Endodermal cell (in vitro differentiated cells): ENCODE measurements around the gene PTPN21. TPM values are rescaled to one million over a fixed set of nuclear protein-coding genes. Genes with fewer than 3 reads are reported as not detected.

Experiments used
- DNase-seq: peaks from one replicate; pipeline ENCODE4 v3.0.0-alpha.2; 2017
- H3K27ac ChIP-seq: 2 replicates; pipeline ENCODE4 v1.5.1; 2013; ENCODE audit warnings: mild to moderate bottlenecking, low read depth, low read length, moderate library complexity
- H3K27me3 ChIP-seq: 2 replicates; pipeline ENCODE4 v1.6.1; 2013; ENCODE audit warnings: mild to moderate bottlenecking, low read length, moderate library complexity; ENCODE audit not compliant: insufficient read depth, control insufficient read depth, poor library complexity, severe bottlenecking
- H3K36me3 ChIP-seq: 2 replicates; pipeline ENCODE4 v1.7.0; 2013; ENCODE audit warnings: mild to moderate bottlenecking, low read length, moderate library complexity; ENCODE audit not compliant: control insufficient read depth, insufficient read depth
- H3K4me1 ChIP-seq: one replicate; pipeline ENCODE4 v1.7.0; 2013; ENCODE audit warnings: low read length; ENCODE audit not compliant: control insufficient read depth, insufficient read depth
- H3K4me3 ChIP-seq: 2 replicates; pipeline ENCODE4 v1.5.1; 2013; ENCODE audit warnings: mild to moderate bottlenecking, low read length, moderate library complexity
- H3K9ac ChIP-seq: 2 replicates; pipeline ENCODE4 v1.6.1; 2013; ENCODE audit warnings: mild to moderate bottlenecking, low read length, moderate library complexity; ENCODE audit not compliant: poor library complexity, severe bottlenecking; ENCODE audit errors: extremely low read depth
- H3K9me3 ChIP-seq: 2 replicates; pipeline ENCODE4 v1.6.1; 2013; ENCODE audit warnings: mild to moderate bottlenecking, low read length, moderate library complexity; ENCODE audit not compliant: control insufficient read depth
- H3K27ac Mint-ChIP-seq: 2 replicates; pipeline ENCODE4 v1.8.0; 2020; ENCODE audit warnings: mixed read lengths
- H3K27me3 Mint-ChIP-seq: 2 replicates; pipeline ENCODE4 v1.8.0; 2021; ENCODE audit warnings: mild to moderate bottlenecking, mixed read lengths; ENCODE audit not compliant: insufficient read depth
- H3K36me3 Mint-ChIP-seq: 2 replicates; pipeline ENCODE4 v1.8.0; 2020; ENCODE audit warnings: low read depth, mixed read lengths
- H3K4me1 Mint-ChIP-seq: 2 replicates; pipeline ENCODE4 v1.8.0; 2020; ENCODE audit warnings: mixed read lengths
- H3K4me3 Mint-ChIP-seq: 2 replicates; pipeline ENCODE4 v1.8.0; 2020; ENCODE audit warnings: mild to moderate bottlenecking, moderate library complexity, mixed read lengths
- H3K9me3 Mint-ChIP-seq: 2 replicates; pipeline ENCODE4 v1.8.0; 2020; ENCODE audit warnings: mild to moderate bottlenecking, mixed read lengths
- WGBS, 2 experiments: methylation state at CpG; one replicate each; pipeline versions ENCODE4 v1.1.5 to v1.1.7; 2013; ENCODE audit warnings: missing lambda C conversion rate in 2 of 2, mixed read lengths in 1 of 2; ENCODE audit not compliant: insufficient coverage in 1 of 2, insufficient read length in 1 of 2; 5-methylcytosine and 5-hydroxymethylcytosine counted together
- total RNA-seq, 2 donors: library from RNA; stranded (reverse); fragmentation: NEBNext Ultra II Directional in 1 of 2; extraction: Animal tissue kit (Norgen Biotek cat#: 25700) in 1 of 2; gene quantifications; 2 replicates in 1 of 2; 3 replicates in 1 of 2; pipeline ENCODE4 v1.2.1, GENCODE V29; 2021
- TF ChIP-seq, protein P1 (sequence below): fragments of 200-600 bp; sonication (generic); conservative IDR thresholded peaks from 2 replicates; pipeline ENCODE4 v1.5.0; 2021; ENCODE audit warnings: antibody characterized with exemption, mild to moderate bottlenecking

PTPN21 gene
- total RNA-seq, 2 donors from 2014 or later: 23.8 to 45.5 TPM

DNA sequence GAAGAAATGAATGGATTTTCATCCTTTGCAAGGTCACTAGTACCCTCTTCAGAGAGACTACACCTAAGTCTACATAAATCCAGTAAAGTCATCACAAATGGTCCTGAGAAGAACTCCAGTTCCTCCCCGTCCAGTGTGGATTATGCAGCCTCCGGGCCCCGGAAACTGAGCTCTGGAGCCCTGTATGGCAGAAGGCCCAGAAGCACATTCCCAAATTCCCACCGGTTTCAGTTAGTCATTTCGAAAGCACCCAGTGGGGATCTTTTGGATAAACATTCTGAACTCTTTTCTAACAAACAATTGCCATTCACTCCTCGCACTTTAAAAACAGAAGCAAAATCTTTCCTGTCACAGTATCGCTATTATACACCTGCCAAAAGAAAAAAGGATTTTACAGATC is 128.5 kb downstream of the PTPN21 start:
- H3K27ac ChIP-seq: no peak overlapping the region
- TF ChIP-seq, protein P1, sequence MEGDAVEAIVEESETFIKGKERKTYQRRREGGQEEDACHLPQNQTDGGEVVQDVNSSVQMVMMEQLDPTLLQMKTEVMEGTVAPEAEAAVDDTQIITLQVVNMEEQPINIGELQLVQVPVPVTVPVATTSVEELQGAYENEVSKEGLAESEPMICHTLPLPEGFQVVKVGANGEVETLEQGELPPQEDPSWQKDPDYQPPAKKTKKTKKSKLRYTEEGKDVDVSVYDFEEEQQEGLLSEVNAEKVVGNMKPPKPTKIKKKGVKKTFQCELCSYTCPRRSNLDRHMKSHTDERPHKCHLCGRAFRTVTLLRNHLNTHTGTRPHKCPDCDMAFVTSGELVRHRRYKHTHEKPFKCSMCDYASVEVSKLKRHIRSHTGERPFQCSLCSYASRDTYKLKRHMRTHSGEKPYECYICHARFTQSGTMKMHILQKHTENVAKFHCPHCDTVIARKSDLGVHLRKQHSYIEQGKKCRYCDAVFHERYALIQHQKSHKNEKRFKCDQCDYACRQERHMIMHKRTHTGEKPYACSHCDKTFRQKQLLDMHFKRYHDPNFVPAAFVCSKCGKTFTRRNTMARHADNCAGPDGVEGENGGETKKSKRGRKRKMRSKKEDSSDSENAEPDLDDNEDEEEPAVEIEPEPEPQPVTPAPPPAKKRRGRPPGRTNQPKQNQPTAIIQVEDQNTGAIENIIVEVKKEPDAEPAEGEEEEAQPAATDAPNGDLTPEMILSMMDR: no peak
- no peaks in the 10 kb centered on the region for H3K9me3 ChIP-seq
- no peaks in the 10 kb centered on the region for H3K27me3 ChIP-seq
- H3K9ac ChIP-seq: no peak overlapping the region
- H3K4me1 Mint-ChIP-seq: no peaks in the 10 kb centered on the region
- WGBS, 2 experiments: 88 to 90% methylated on average over 3 to 7 of the region's 7 CpGs
- peaks cover 28% of the 10 kb centered on the region for H3K36me3 ChIP-seq
- H3K27ac Mint-ChIP-seq: no peak overlapping the region
- no peaks in the 10 kb centered on the region for H3K9me3 Mint-ChIP-seq
- peaks cover 9% of the 10 kb centered on the region for H3K36me3 Mint-ChIP-seq
- H3K27me3 Mint-ChIP-seq: no peaks in the 10 kb centered on the region
- no peaks in the 10 kb centered on the region for H3K4me1 ChIP-seq
- no peak overlapping the region for H3K4me3 Mint-ChIP-seq
- DNase-seq: no peak
- H3K4me3 ChIP-seq: no peak overlapping the region

DNA sequence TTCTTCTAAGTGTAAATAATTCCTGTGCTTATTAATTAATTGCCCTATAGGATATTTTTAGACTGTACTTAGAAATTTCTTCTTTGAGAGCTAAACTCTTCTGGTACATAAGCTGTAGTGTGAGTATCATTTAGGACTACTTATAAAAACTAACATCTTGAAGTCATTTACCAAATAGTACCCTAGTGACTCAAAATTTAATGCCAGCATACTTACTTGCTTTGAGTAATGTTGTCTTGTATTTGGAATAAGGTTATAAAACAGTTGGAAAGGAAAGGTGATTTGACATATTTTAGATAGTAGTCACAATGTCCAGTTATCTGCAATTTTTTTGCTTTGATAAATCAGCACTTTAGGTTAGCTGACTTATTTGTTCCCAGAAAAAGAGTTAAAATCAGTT is 130.2 kb downstream of the PTPN21 start:
- H3K27ac Mint-ChIP-seq: no peak overlapping the region
- H3K36me3 ChIP-seq: peaks cover 17% of the 10 kb centered on the region
- no peaks in the 10 kb centered on the region for H3K4me1 Mint-ChIP-seq
- H3K27me3 Mint-ChIP-seq: no peaks in the 10 kb centered on the region
- no peak overlapping the region for H3K27ac ChIP-seq
- no peaks in the 10 kb centered on the region for H3K9me3 Mint-ChIP-seq
- TF ChIP-seq, protein P1: no peak
- H3K4me3 ChIP-seq: no peak overlapping the region
- DNase-seq: no peak
- no peaks in the 10 kb centered on the region for H3K27me3 ChIP-seq
- no peaks in the 10 kb centered on the region for H3K9me3 ChIP-seq
- H3K36me3 Mint-ChIP-seq: peaks cover 13% of the 10 kb centered on the region
- H3K4me3 Mint-ChIP-seq: no peak overlapping the region
- no peak overlapping the region for H3K9ac ChIP-seq
- no peaks in the 10 kb centered on the region for H3K4me1 ChIP-seq

- peaks cover 18% of the 10 kb centered on the region for H3K36me3 ChIP-seq
- no peak overlapping the region for H3K27ac ChIP-seq
- H3K27me3 Mint-ChIP-seq: no peaks in the 10 kb centered on the region
- WGBS, 2 experiments: 81% methylated on average over 3 of the region's 3 CpGs; no CpG with 5 or more reads in 1 of the 2 experiments
- H3K27ac Mint-ChIP-seq: no peak overlapping the region
- no peak for DNase-seq
- H3K9ac ChIP-seq: no peak overlapping the region
- peaks cover 5% of the 10 kb centered on the region for H3K9me3 ChIP-seq
- H3K27me3 ChIP-seq: no peaks in the 10 kb centered on the region
- peaks cover 22% of the 10 kb centered on the region for H3K36me3 Mint-ChIP-seq
- no peak overlapping the region for H3K4me3 ChIP-seq
- no peaks in the 10 kb centered on the region for H3K4me1 ChIP-seq
- H3K4me3 Mint-ChIP-seq: no peak overlapping the region
- H3K4me1 Mint-ChIP-seq: no peaks in the 10 kb centered on the region
- H3K9me3 Mint-ChIP-seq: peaks cover 6% of the 10 kb centered on the region
- TF ChIP-seq, protein P1: no peak
These were observed 131.7 kb downstream of the PTPN21 start for GRCh38 chr14:88422919-88423650.
